Measurements from ENCODE around the gene PIK3R1. TPM values are rescaled to one million over a fixed set of nuclear protein-coding genes. Genes with fewer than 3 reads are reported as not detected.

Gene PIK3R1
- total and polyA plus RNA-seq, 4 donors: 22.6 to 123 (median 47.3) TPM

- no peaks in the 10 kb centered on the region for H3K9me3 ChIP-seq (ENCODE audit: control insufficient read depth in 4 of 4, low read length in 3 of 4)
- peaks cover 19 to 89% (median 77%) of the 10 kb centered on the region in 4 donors for H3K4me1 ChIP-seq (ENCODE audit: control insufficient read depth in 4 of 4, insufficient read depth in 4 of 4, low read length in 3 of 4)
- TF ChIP-seq ATF3 (IDR thresholded peaks at IDR 0.05): no peak
- no peak for TF ChIP-seq RXRA (IDR thresholded peaks at IDR 0.05)
- TF ChIP-seq CTCF (IDR thresholded peaks at IDR 0.05; ENCODE audit: low read depth, low read length, missing input control): no peak
- TF ChIP-seq JUND (IDR thresholded peaks at IDR 0.05): no peak
- no peak for TF ChIP-seq TAF1 (conservative IDR thresholded peaks at IDR 0.05)
- no peak for TF ChIP-seq HNF4A (conservative IDR thresholded peaks at IDR 0.05)
- no peak for TF ChIP-seq ZBTB33 (IDR thresholded peaks at IDR 0.05)
- no peak for TF ChIP-seq MAX (IDR thresholded peaks at IDR 0.05)
- no peak for TF ChIP-seq GABPA (IDR thresholded peaks at IDR 0.05 in 1 of 2, conservative IDR thresholded peaks at IDR 0.05 in 1 of 2)
- TF ChIP-seq, protein P1, sequence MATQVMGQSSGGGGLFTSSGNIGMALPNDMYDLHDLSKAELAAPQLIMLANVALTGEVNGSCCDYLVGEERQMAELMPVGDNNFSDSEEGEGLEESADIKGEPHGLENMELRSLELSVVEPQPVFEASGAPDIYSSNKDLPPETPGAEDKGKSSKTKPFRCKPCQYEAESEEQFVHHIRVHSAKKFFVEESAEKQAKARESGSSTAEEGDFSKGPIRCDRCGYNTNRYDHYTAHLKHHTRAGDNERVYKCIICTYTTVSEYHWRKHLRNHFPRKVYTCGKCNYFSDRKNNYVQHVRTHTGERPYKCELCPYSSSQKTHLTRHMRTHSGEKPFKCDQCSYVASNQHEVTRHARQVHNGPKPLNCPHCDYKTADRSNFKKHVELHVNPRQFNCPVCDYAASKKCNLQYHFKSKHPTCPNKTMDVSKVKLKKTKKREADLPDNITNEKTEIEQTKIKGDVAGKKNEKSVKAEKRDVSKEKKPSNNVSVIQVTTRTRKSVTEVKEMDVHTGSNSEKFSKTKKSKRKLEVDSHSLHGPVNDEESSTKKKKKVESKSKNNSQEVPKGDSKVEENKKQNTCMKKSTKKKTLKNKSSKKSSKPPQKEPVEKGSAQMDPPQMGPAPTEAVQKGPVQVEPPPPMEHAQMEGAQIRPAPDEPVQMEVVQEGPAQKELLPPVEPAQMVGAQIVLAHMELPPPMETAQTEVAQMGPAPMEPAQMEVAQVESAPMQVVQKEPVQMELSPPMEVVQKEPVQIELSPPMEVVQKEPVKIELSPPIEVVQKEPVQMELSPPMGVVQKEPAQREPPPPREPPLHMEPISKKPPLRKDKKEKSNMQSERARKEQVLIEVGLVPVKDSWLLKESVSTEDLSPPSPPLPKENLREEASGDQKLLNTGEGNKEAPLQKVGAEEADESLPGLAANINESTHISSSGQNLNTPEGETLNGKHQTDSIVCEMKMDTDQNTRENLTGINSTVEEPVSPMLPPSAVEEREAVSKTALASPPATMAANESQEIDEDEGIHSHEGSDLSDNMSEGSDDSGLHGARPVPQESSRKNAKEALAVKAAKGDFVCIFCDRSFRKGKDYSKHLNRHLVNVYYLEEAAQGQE (IDR thresholded peaks at IDR 0.05): no peak
- TF ChIP-seq SP1 (IDR thresholded peaks at IDR 0.05): no peak
- no peak for TF ChIP-seq EGR1 (IDR thresholded peaks at IDR 0.05; ENCODE audit: low read depth in 2 of 2)
- H3K36me3 ChIP-seq (ENCODE audit: control insufficient read depth in 4 of 4, insufficient read depth in 3 of 4, low read depth in 1 of 4, low read length in 3 of 4): peaks cover 5 to 28% (median 17%) of the 10 kb centered on the region in 4 donors
- H3K9ac ChIP-seq (ENCODE audit: low read depth in 1 of 2, low read length in 2 of 2): no peak overlapping the region
- no peak for DNase-seq (ENCODE audit: low spot score)
- no peak overlapping the region for H3K4me3 ChIP-seq (ENCODE audit: low read depth in 1 of 3, low read length in 3 of 3)
- WGBS: 67% methylated on average over 7 of the region's 7 CpGs
- H3K27ac ChIP-seq (ENCODE audit: low read depth in 1 of 2, low read length in 2 of 2): peak overlapping the region in 1 of 2 donors; percentile 9
- H3K27me3 ChIP-seq (ENCODE audit: control insufficient read depth in 4 of 4, insufficient read depth in 4 of 4, low read length in 3 of 4): no peaks in the 10 kb centered on the region
These were observed 12.1 kb downstream of the PIK3R1 start for GRCh38 chr5:68227532-68228160.

DNA sequence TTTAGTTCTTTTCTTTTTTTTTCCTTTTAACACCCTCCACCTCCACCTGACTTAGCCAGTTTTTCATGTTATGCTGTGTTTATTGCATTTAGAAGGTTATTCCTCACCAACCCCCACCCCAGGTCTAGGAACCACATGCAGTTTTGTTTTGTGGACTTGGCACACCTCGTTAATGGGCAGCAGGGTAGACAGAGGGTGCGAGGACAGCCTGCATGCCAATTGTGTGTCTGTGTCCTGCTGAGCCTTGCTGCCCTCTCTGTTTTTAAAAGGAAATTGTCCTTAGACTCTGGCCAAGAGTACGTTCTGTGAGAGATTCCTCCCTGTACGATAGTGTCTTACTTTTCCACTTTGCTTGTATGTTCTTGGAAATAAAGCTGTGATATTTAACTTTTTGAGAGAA, 13.9 kb downstream of the PIK3R1 start:
- Histone ChIP-seq H3K27me3 (ENCODE audit: control insufficient read depth in 4 of 4, insufficient read depth in 4 of 4, low read length in 3 of 4) (no peaks in the 10 kb centered on the region), H3K36me3 (ENCODE audit: control insufficient read depth in 4 of 4, insufficient read depth in 3 of 4, low read depth in 1 of 4, low read length in 3 of 4) (peaks cover 5 to 31% (median 17%) of the 10 kb centered on the region in 4 donors), H3K9me3 (ENCODE audit: control insufficient read depth in 4 of 4, low read length in 3 of 4) (no peaks in the 10 kb centered on the region), H3K4me1 (ENCODE audit: control insufficient read depth in 4 of 4, insufficient read depth in 4 of 4, low read length in 3 of 4) (peaks cover 16 to 81% (median 70%) of the 10 kb centered on the region in 4 donors), H3K27ac (ENCODE audit: low read depth in 1 of 2, low read length in 2 of 2) (no peak overlapping the region), H3K4me3 (ENCODE audit: low read depth in 1 of 3, low read length in 3 of 3) (no peak overlapping the region), H3K9ac (ENCODE audit: low read depth in 1 of 2, low read length in 2 of 2) (no peak overlapping the region)
- TF ChIP-seq FOXA1 (IDR thresholded peaks at IDR 0.05) (no peak), ZBTB33 (IDR thresholded peaks at IDR 0.05) (no peak), NR2F2 (IDR thresholded peaks at IDR 0.05) (no peak)
- 44% methylated on average over 4 of the region's 4 CpGs for WGBS
- no peak for DNase-seq (ENCODE audit: low spot score)
